22Rv1 (cell line): ENCODE data around the gene TTF1.

Experiments used
- CTCF ChIP-seq: fragments of 450-650 bp; IDR thresholded peaks from 2 replicates; pipeline ENCODE4 v1.5.1; 2017; ENCODE audit warnings: mild to moderate bottlenecking
- ZFX ChIP-seq: fragments of 450-650 bp; IDR thresholded peaks from 2 replicates; pipeline ENCODE4 v1.6.1; 2017; ENCODE audit warnings: antibody characterized with exemption, borderline replicate concordance

DNA sequence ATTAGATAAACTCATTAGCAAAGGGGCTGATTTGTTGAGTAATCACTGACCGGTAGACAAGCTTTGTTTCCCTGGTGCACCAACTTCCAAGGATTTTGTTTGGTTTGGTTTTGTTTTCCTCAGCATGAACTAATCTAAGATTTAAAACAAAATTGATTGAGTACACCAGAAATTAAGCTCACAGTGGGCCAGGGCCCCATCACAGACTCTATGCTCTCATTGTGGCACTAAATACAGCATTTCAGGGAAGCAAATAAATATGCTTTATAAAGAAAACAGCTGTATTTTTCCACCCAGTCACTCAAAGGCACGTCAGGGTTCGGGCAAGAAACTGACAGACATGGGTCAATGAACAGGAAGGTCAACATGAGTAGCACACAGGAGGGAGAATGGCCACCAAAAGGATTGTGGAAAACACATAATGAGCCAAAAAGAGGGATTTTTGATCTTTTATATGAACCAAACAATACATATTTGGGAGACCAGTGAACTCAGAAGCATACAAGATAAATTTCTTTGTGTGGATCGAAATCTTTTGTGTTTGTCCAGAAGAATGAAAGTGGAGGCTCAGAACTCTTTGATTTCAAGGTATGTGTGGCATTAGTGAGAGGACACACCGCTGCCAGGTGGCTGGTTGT is 12.2 kb upstream of the TTF1 start:
- TF ChIP-seq CTCF = no peak
- TF ChIP-seq ZFX = no peak
